Stomach (tissue), 9 donors: ENCODE results near the gene KLHL17. TPM values are rescaled to one million over a fixed set of nuclear protein-coding genes. Genes with fewer than 3 reads are reported as not detected.

ENCODE experiments used
- DNase-seq, 2 donors: peaks; one replicate each; pipeline versions ENCODE4 v3.0.0 to v3.0.0-alpha.2; 2013 to 2019
- H3K27ac ChIP-seq, 5 donors: fragments of 200-600 bp in 4 of 5; sonication (generic) in 4 of 5; one replicate each; pipeline ENCODE4 v1.5.1; 2013 to 2019; ENCODE audit warnings: mild to moderate bottlenecking in 1 of 5, moderate library complexity in 1 of 5
- H3K27me3 ChIP-seq, 3 donors: fragments of 200-600 bp; sonication (generic); one replicate each; pipeline ENCODE4 v1.5.1; 2017 to 2019; ENCODE audit warnings: mixed run types in 1 of 3
- H3K36me3 ChIP-seq, 4 donors: fragments of 200-600 bp; sonication (generic); 1 replicate in 3 of 4; 2 replicates in 1 of 4; pipeline ENCODE4 v1.5.1; 2016 to 2019
- H3K4me1 ChIP-seq, 4 donors: fragments of 200-600 bp; sonication (generic); one replicate each; pipeline ENCODE4 v1.5.1; 2016 to 2019
- H3K4me3 ChIP-seq, 4 donors: fragments of 200-600 bp; sonication (generic) in 3 of 4; one replicate each; pipeline ENCODE4 v1.5.1; 2016 to 2019; ENCODE audit warnings: mild to moderate bottlenecking in 1 of 4
- H3K9me3 ChIP-seq, 4 donors: fragments of 200-600 bp; sonication (generic); one replicate each; pipeline ENCODE4 v1.5.1; 2016 to 2019
- CTCF ChIP-seq, 7 experiments: fragments of 450-650 bp in 4 of 7; fragments of 200-600 bp in 3 of 7; sonication (generic) in 3 of 7; IDR thresholded peaks; one replicate each; pipeline ENCODE4 v1.5.1; 2016 to 2019; ENCODE audit warnings: antibody characterized with exemption in 7 of 7, control low read depth in 2 of 7, mild to moderate bottlenecking in 1 of 7
- EP300 ChIP-seq: sonication (generic); formaldehyde crosslinking; IDR thresholded peaks from one replicate; pipeline ENCODE4 v1.6.1; 2017; ENCODE audit warnings: antibody characterized with exemption
- POLR2A ChIP-seq, 4 donors: fragments of 450-650 bp; IDR thresholded peaks; one replicate each; pipeline ENCODE4 v1.6.1; 2016; ENCODE audit warnings: antibody characterized with exemption in 4 of 4, control low read depth in 2 of 4, mild to moderate bottlenecking in 1 of 4, moderate library complexity in 1 of 4
- POLR2AphosphoS5 ChIP-seq, 3 donors: sonication (generic); formaldehyde crosslinking; IDR thresholded peaks; one replicate each; pipeline ENCODE4 v1.6.1; 2016; ENCODE audit warnings: antibody characterized with exemption in 3 of 3
- WGBS, 5 donors: extraction: QIAGEN DNeasy Blood & Tissue Kit in 3 of 5; methylation state at CpG; one replicate each; pipeline versions ENCODE4 v1.1.5 to v1.1.7; 2013 to 2018; 5-methylcytosine and 5-hydroxymethylcytosine counted together
- intact Hi-C: fragments of 100-400 bp; cut with DNase I; formaldehyde crosslinking; loops from one replicate; pipeline ENCODE4 v1.15.1; 2023; ENCODE audit warnings: low total_unique reads
- polyA plus RNA-seq, 3 donors: library from polyadenylated mRNA; stranded (reverse); fragments of 200-250 nt; gene quantifications; one replicate each; pipeline ENCODE4 v1.2.3, GENCODE V29; 2013
- small RNA-seq, 4 donors: library from RNA; depleted of rRNA; stranded (forward); fragments of <200 nt; gene quantifications; one replicate each; pipeline ENCODE3, GENCODE V24; 2016
- total RNA-seq, 5 donors: library from RNA; depleted of rRNA; stranded (reverse); fragments of >200 nt; gene quantifications; one replicate each; pipeline versions ENCODE4 v1.1.0 to v1.2.3, GENCODE V29; 2014 to 2016
- donor health status: healthy with polysubstance abuse.
- donor health status: Bipolar disorder and iron deficiency.
- donor health status: healthy.

The KLHL17 gene
- total and polyA plus RNA-seq, 8 donors = 1.7 to 99.9 (median 7.6) TPM

GRCh38 chr1:1013105-1013921, 52.9 kb downstream of the KLHL17 start, which contains the start of gene ISG15:
Gene ISG15, plus strand, starts transcription at chr1:1013497. Its CDS starts 77 bp downstream, at chr1:1013574.
- intact Hi-C loops = no loop called here
- 0 to 6% (median 3%) methylated on average over 24 to 30 of the region's 30 CpGs for WGBS, 5 donors

GRCh38 chr1:1013922-1014648, 53.7 kb downstream of the KLHL17 start:
- Histone ChIP-seq H3K27ac (peak overlapping the region; percentile 82 to 94 (median 91)), H3K36me3 (no peaks in the 10 kb centered on the region), H3K9me3 (no peaks in the 10 kb centered on the region), H3K27me3 (no peaks in the 10 kb centered on the region), H3K4me3 (peak overlapping the region; percentile 55 to 64 (median 61)), H3K4me1 (peaks cover 9 to 39% (median 22%) of the 10 kb centered on the region in 4 donors)
- DNase-seq = peak; percentile 38 to 67
- TF ChIP-seq POLR2A (IDR thresholded peaks at IDR 0.05) (no peak), CTCF (IDR thresholded peaks at IDR 0.05) (no peak), EP300 (no peak), POLR2AphosphoS5 (IDR thresholded peaks at IDR 0.05) (no peak)
- intact Hi-C loops = no loop called here
- 51 to 68% (median 66%) methylated on average over 21 to 41 of the region's 41 CpGs for WGBS, 5 donors

More at GRCh38 chr1:1013105-1013921, 52.9 kb downstream of the KLHL17 start, which contains the start of gene ISG15:
- H3K9me3 ChIP-seq = no peaks in the 10 kb centered on the region
- peak within 1 kb of the TSS; percentile 55 to 64 (median 61) for H3K4me3 ChIP-seq
- no peaks in the 10 kb centered on the region for H3K27me3 ChIP-seq
- TF ChIP-seq EP300 = no peak
- peak; percentile 86 to 95 (median 93) for TF ChIP-seq POLR2AphosphoS5 (IDR thresholded peaks at IDR 0.05)
- TF ChIP-seq POLR2A (IDR thresholded peaks at IDR 0.05) = peak in 1 of 4 donors; percentile 61
- TF ChIP-seq CTCF (IDR thresholded peaks at IDR 0.05) = no peak
- peak within 1 kb of the TSS; percentile 82 to 94 (median 91) for H3K27ac ChIP-seq
- peaks cover 9 to 33% (median 20%) of the 10 kb centered on the region in 4 donors for H3K4me1 ChIP-seq
- no peaks in the 10 kb centered on the region for H3K36me3 ChIP-seq
- DNase-seq = peak; percentile 93 to 97

GRCh38 chr1:1014799-1015681, 54.7 kb downstream of the KLHL17 start:
- Histone ChIP-seq H3K36me3 (no peaks in the 10 kb centered on the region), H3K9me3 (no peaks in the 10 kb centered on the region), H3K4me1 (peaks cover 9 to 41% (median 23%) of the 10 kb centered on the region in 4 donors), H3K27me3 (peaks cover 0 to under 1% (median 0%) of the 10 kb centered on the region in 3 donors), H3K27ac (peak overlapping the region in 4 of 5 donors; percentile 82 to 94 (median 92)), H3K4me3 (peak overlapping the region in 3 of 4 donors; percentile 55 to 64 (median 63))
- DNase-seq = peak in 1 of 2 donors; percentile 60
- TF ChIP-seq EP300 = no peak
- TF ChIP-seq POLR2A (IDR thresholded peaks at IDR 0.05) = no peak
- TF ChIP-seq POLR2AphosphoS5 (IDR thresholded peaks at IDR 0.05) = no peak
- no peak for TF ChIP-seq CTCF (IDR thresholded peaks at IDR 0.05)
- intact Hi-C loops = no loop called here
- WGBS, 5 donors = 74 to 80% (median 76%) methylated on average over 18 to 20 of the region's 20 CpGs

Small RNA genes lying within 50 kb of the gene (small RNA-seq; reads per million reads assigned to genes)
- gene AL645608.3 (0 reads per million in 4 donors), gene AL645608.4 (0 reads per million in 4 donors)

Other genes with a start within 250 kb of the KLHL17 start
- gene SAMD11, start 36.7 kb upstream of the KLHL17 start, total RNA-seq = 1 to 10 TPM in 4 of 5 donors, not detected in 1; 3.6 to 9.8 (median 4.7) TPM
- 10 to 100 TPM in 1 of 3 donors, 1 to 10 TPM in 2; 3.5 to 23.3 (median 4.3) TPM for gene SAMD11, start 36.7 kb upstream of the KLHL17 start, polyA plus RNA-seq
- gene NOC2L, start 1.3 kb upstream of the KLHL17 start, total RNA-seq = 10 to 100 TPM; 30.4 to 69.2 (median 40.3) TPM
- gene NOC2L, start 1.3 kb upstream of the KLHL17 start, polyA plus RNA-seq = 10 to 100 TPM; 33.5 to 57.9 (median 50.1) TPM
- 10 to 100 TPM in 1 of 5 donors, under 1 TPM in 3, not detected in 1; 0.29 to 29.2 (median 0.50) TPM for gene PLEKHN1, start 5.9 kb downstream of the KLHL17 start, total RNA-seq
- 10 to 100 TPM in 1 of 3 donors, 1 to 10 TPM in 1, not detected in 1; 2.9 to 13.6 TPM for gene PLEKHN1, start 5.9 kb downstream of the KLHL17 start, polyA plus RNA-seq
- gene PERM1, start 21.5 kb downstream of the KLHL17 start, total RNA-seq = under 1 TPM in 1 of 5 donors, not detected in 4; 0.43 TPM
- under 1 TPM; 0.37 to 0.88 (median 0.46) TPM for gene PERM1, start 21.5 kb downstream of the KLHL17 start, polyA plus RNA-seq
- gene HES4, start 39.5 kb downstream of the KLHL17 start, total RNA-seq = 100 to 1,000 TPM in 1 of 5 donors, 10 to 100 TPM in 3, not detected in 1; 14.9 to 212 (median 60.8) TPM
- 10 to 100 TPM in 2 of 3 donors, 1 to 10 TPM in 1; 4.0 to 29.3 (median 13.4) TPM for gene HES4, start 39.5 kb downstream of the KLHL17 start, polyA plus RNA-seq
- 10 to 100 TPM; 16.3 to 84.6 (median 19.3) TPM for gene ISG15, start 52.9 kb downstream of the KLHL17 start, total RNA-seq
- gene ISG15, start 52.9 kb downstream of the KLHL17 start, polyA plus RNA-seq = 100 to 1,000 TPM in 1 of 3 donors, 10 to 100 TPM in 2; 78.1 to 105 (median 97.1) TPM
- 100 to 1,000 TPM in 2 of 5 donors, 10 to 100 TPM in 3; 38.0 to 459 (median 77.8) TPM for gene AGRN, start 59.5 kb downstream of the KLHL17 start, total RNA-seq
- gene AGRN, start 59.5 kb downstream of the KLHL17 start, polyA plus RNA-seq = 10 to 100 TPM in 2 of 3 donors, 1 to 10 TPM in 1; 3.5 to 33.7 (median 31.9) TPM
- 1 to 10 TPM in 2 of 5 donors, not detected in 3; 1.4 to 5.9 TPM for gene RNF223, start 113.7 kb downstream of the KLHL17 start, total RNA-seq
- 1 to 10 TPM; 3.2 to 8.1 (median 3.4) TPM for gene RNF223, start 113.7 kb downstream of the KLHL17 start, polyA plus RNA-seq
- 10 to 100 TPM; 15.8 to 67.0 (median 33.8) TPM for gene C1orf159, start 155.5 kb downstream of the KLHL17 start, total RNA-seq
- gene C1orf159, start 155.5 kb downstream of the KLHL17 start, polyA plus RNA-seq = 10 to 100 TPM; 10.2 to 17.1 (median 12.8) TPM
- 1 to 10 TPM in 1 of 5 donors, not detected in 4; 6.4 TPM for gene TTLL10, start 213.3 kb downstream of the KLHL17 start, total RNA-seq
- gene TTLL10, start 213.3 kb downstream of the KLHL17 start, polyA plus RNA-seq = under 1 TPM in 2 of 3 donors, not detected in 1; 0.13 to 0.46 TPM
- gene TNFRSF18, start 246.0 kb downstream of the KLHL17 start, total RNA-seq = 10 to 100 TPM in 1 of 5 donors, 1 to 10 TPM in 1, not detected in 3; 1.7 to 11.9 TPM
- gene TNFRSF18, start 246.0 kb downstream of the KLHL17 start, polyA plus RNA-seq = 1 to 10 TPM in 1 of 3 donors, under 1 TPM in 1, not detected in 1; 0.37 to 3.6 TPM